K562 (cell line): ENCODE measurements around the gene CMAS. TPM values are rescaled to one million over a fixed set of nuclear protein-coding genes. Genes with fewer than 3 reads are reported as not detected.
A peak's percentile ranks its signal among the peaks of the same experiment; 100 is the strongest.
"Not testable (repeated sequence)": the region's sequence is repeated elsewhere in the genome, so short reads cannot be mapped to it uniquely, and the experiment has no call there.

Source experiments
- ATAC-seq: fragments of 200-7000 bp; cut with Tn5 transposase; 3 replicates; pipeline ENCODE4 v1.9.1; 2020; ENCODE audit warnings: moderate library complexity
- BruUV-seq: library from RNA; stranded (reverse); fragments of 400-500 nt; replicated peaks from 2 replicates; lab custom pipeline; 2021; lab: Mats Ljungman, UMichigan
- CTCF ChIA-PET: fragments of 300-600 bp; formaldehyde crosslinking; extraction: SDS; loops from one replicate; lab custom pipeline; 2021; ENCODE audit warnings: low intra/inter-chr PET ratio; lab: Yijun Ruan, JAX
- POLR2A ChIA-PET: fragments of 300-600, 350-650 bp; sonication (Branson Sonifier 250); formaldehyde crosslinking; extraction: SDS; loops from one replicate; lab custom pipeline; 2021; ENCODE audit warnings: antibody characterized with exemption, inconsistent platforms; lab: Yijun Ruan, JAX
- DNase-seq, 4 experiments: peaks; one replicate each; pipeline versions ENCODE4 v3.0.0 to v3.0.0-alpha.2; 2011 to 2018; ENCODE audit warnings: low spot score in 3 of 4, mixed read lengths in 3 of 4; ENCODE audit errors: extremely low read depth in 1 of 4
- FAIRE-seq: peaks from 2 replicates; lab custom pipeline; 2011; peaks lifted over from hg19 to GRCh38; lab: Jason Lieb, UNC
- H2AFZ ChIP-seq: 2 replicates; pipeline ENCODE4 v1.6.0; 2011; ENCODE audit warnings: low read depth, low read length, control low read depth, inconsistent platforms
- H3K27ac ChIP-seq: fragments of 200-600 bp; 3 replicates; pipeline ENCODE4 v1.8.0; 2011; ENCODE audit warnings: low read depth, mild to moderate bottlenecking, control low read depth, inconsistent platforms, low read length, moderate library complexity, mixed read lengths; ENCODE audit errors: extremely low read depth
- H3K27me3 ChIP-seq, 2 experiments: fragments of 300-600 bp in 1 of 2; 2 replicates in 1 of 2; 3 replicates in 1 of 2; pipeline versions ENCODE4 v1.6.0 to v1.8.0; 2011; ENCODE audit warnings: inconsistent platforms in 2 of 2, low read length in 2 of 2, mild to moderate bottlenecking in 1 of 2, mixed read lengths in 1 of 2, moderate library complexity in 1 of 2; ENCODE audit not compliant: control insufficient read depth in 2 of 2, insufficient read depth in 2 of 2
- H3K36me3 ChIP-seq: fragments of 300-600 bp; 3 replicates; pipeline ENCODE4 v1.8.0; 2011; ENCODE audit warnings: mild to moderate bottlenecking, low read length, inconsistent platforms; ENCODE audit not compliant: control insufficient read depth, insufficient read depth
- H3K4me1 ChIP-seq, 2 experiments: fragments of 200-600 bp in 1 of 2; replicated peaks in 1 of 2; 2 replicates in 1 of 2; 3 replicates in 1 of 2; pipeline versions ENCODE4 v1.5.1 to v1.8.0; 2011; ENCODE audit warnings: inconsistent platforms in 2 of 2, low read length in 2 of 2, mild to moderate bottlenecking in 1 of 2, mixed read lengths in 1 of 2, moderate library complexity in 1 of 2; ENCODE audit not compliant: control insufficient read depth in 2 of 2, insufficient read depth in 2 of 2
- H3K4me2 ChIP-seq: 2 replicates; pipeline ENCODE4 v1.6.1; 2011; ENCODE audit warnings: low read length, control low read depth, inconsistent platforms, mixed read lengths; ENCODE audit not compliant: insufficient read depth
- H3K4me3 ChIP-seq: fragments of 200-600 bp; sonication (generic), shearing (Covaris generic); 2 replicates; pipeline ENCODE4 v1.5.1; 2016; ENCODE audit warnings: control low read depth, inconsistent platforms
- H3K79me2 ChIP-seq: fragments of 200-600 bp; 3 replicates; pipeline ENCODE4 v1.8.0; 2011; ENCODE audit warnings: low read length, inconsistent platforms; ENCODE audit not compliant: control insufficient read depth, insufficient read depth
- H3K9ac ChIP-seq, 2 experiments: 2 replicates each; pipeline versions ENCODE4 v1.6.0 to v1.6.1; 2011; ENCODE audit warnings: low read depth in 2 of 2, low read length in 2 of 2, control low read depth in 1 of 2, inconsistent platforms in 1 of 2, mild to moderate bottlenecking in 1 of 2, mixed read lengths in 1 of 2; ENCODE audit not compliant: insufficient read depth in 1 of 2
- H3K9me1 ChIP-seq: one replicate; pipeline ENCODE4 v1.6.0; 2011; ENCODE audit warnings: inconsistent platforms, mild to moderate bottlenecking, low read length, moderate library complexity; ENCODE audit not compliant: control insufficient read depth, insufficient read depth
- H3K9me3 ChIP-seq: replicated peaks from 2 replicates; pipeline ENCODE4 v1.5.1; 2011; ENCODE audit warnings: low read depth, low read length, inconsistent platforms; ENCODE audit not compliant: control insufficient read depth, insufficient read depth
- H4K20me1 ChIP-seq: replicated peaks from 2 replicates; pipeline ENCODE4 v1.6.1; 2011; ENCODE audit warnings: low read length, inconsistent platforms, mixed read lengths; ENCODE audit not compliant: control insufficient read depth, insufficient read depth
- ADNP ChIP-seq: fragments of 200-800 bp; sonication (Bioruptor generic); IDR thresholded peaks from 2 replicates; pipeline ENCODE4 v1.6.1; 2016; ENCODE audit warnings: missing genetic modification characterization, missing compliant biosample characterization
- CBFA2T2 ChIP-seq: fragments of 450-650 bp; conservative IDR thresholded peaks from 2 replicates; pipeline ENCODE4 v1.6.1; 2017; ENCODE audit warnings: mild to moderate bottlenecking
- CBFA2T3 ChIP-seq: fragments of 450-650 bp; IDR thresholded peaks from 2 replicates; pipeline ENCODE4 v1.6.1; 2017
- CTCF ChIP-seq, 3 experiments: IDR thresholded peaks in 2 of 3; conservative IDR thresholded peaks in 1 of 3; 2 replicates each; pipeline ENCODE4 v1.5.1; 2011 to 2012; ENCODE audit warnings: low read length in 3 of 3, mild to moderate bottlenecking in 3 of 3, control low read depth in 2 of 3, improper control_type of control experiment in 1 of 3, inconsistent platforms in 1 of 3, low read depth in 1 of 3, mixed read lengths in 1 of 3, moderate library complexity in 1 of 3; ENCODE audit not compliant: insufficient read depth in 2 of 3
- ELF1 ChIP-seq: fragments of 200-800 bp; sonication (Bioruptor generic); IDR thresholded peaks from 2 replicates; pipeline ENCODE4 v1.6.1; 2016; ENCODE audit warnings: missing genetic modification characterization, missing compliant biosample characterization
- ESRRA ChIP-seq: fragments of 450-650 bp; IDR thresholded peaks from 2 replicates; pipeline ENCODE4 v1.6.1; 2014; ENCODE audit warnings: low read depth, mild to moderate bottlenecking, moderate library complexity, borderline replicate concordance
- GATA2 ChIP-seq: sonication (generic); formaldehyde crosslinking; IDR thresholded peaks from 2 replicates; pipeline ENCODE4 v1.4.0; 2020; ENCODE audit warnings: mild to moderate bottlenecking, missing genetic modification reagents
- KAT7 ChIP-seq: sonication (generic); formaldehyde crosslinking; IDR thresholded peaks from 2 replicates; pipeline ENCODE4 v1.8.0; 2022; ENCODE audit warnings: missing genetic modification reagents, mild to moderate bottlenecking, borderline replicate concordance
- LCOR ChIP-seq: sonication (generic); formaldehyde crosslinking; IDR thresholded peaks from 2 replicates; pipeline ENCODE4 v1.8.0; 2022; ENCODE audit warnings: mild to moderate bottlenecking, missing genetic modification reagents
- MAFG ChIP-seq: fragments of 450-650 bp; conservative IDR thresholded peaks from 2 replicates; pipeline ENCODE4 v1.6.1; 2016; ENCODE audit warnings: missing genetic modification characterization, missing compliant biosample characterization
- MAFK ChIP-seq: IDR thresholded peaks from 2 replicates; pipeline ENCODE4 v1.6.1; 2011; ENCODE audit warnings: low read length, improper control_type of control experiment
- SIN3B ChIP-seq: fragments of 450-650 bp; IDR thresholded peaks from 2 replicates; pipeline ENCODE4 v1.6.1; 2017; ENCODE audit warnings: low read depth, mild to moderate bottlenecking, moderate library complexity
- SP2 ChIP-seq: IDR thresholded peaks from 2 replicates; pipeline ENCODE4 v1.6.1; 2011; ENCODE audit warnings: mild to moderate bottlenecking, low read depth, low read length, moderate library complexity; ENCODE audit not compliant: poor library complexity, severe bottlenecking; ENCODE audit errors: extremely low read depth
- SREBF2 ChIP-seq: sonication (generic); formaldehyde crosslinking; IDR thresholded peaks from 2 replicates; pipeline ENCODE4 v1.4.0; 2020; ENCODE audit warnings: mild to moderate bottlenecking, missing genetic modification reagents
- SRSF1 ChIP-seq: fragments of 200-400 bp; formaldehyde crosslinking; IDR thresholded peaks from 2 replicates; pipeline ENCODE4 v1.6.1; 2017; ENCODE audit warnings: mild to moderate bottlenecking, low read depth, low read length, moderate library complexity
- TAF1 ChIP-seq: IDR thresholded peaks from 2 replicates; pipeline ENCODE4 v1.6.1; 2011; ENCODE audit warnings: mild to moderate bottlenecking, low read length, moderate library complexity; ENCODE audit not compliant: insufficient read depth, control insufficient read depth, severe bottlenecking; ENCODE audit errors: extremely low read depth
- WGBS: fragments of 100-300 bp; shearing (Covaris generic); methylation state at CpG from one replicate; pipeline ENCODE4 v1.1.6; 2016; ENCODE audit warnings: low coverage, mixed read lengths; ENCODE audit not compliant: insufficient coverage; ENCODE audit errors: missing lambda C conversion rate; 5-methylcytosine and 5-hydroxymethylcytosine counted together
- in situ Hi-C: fragments of 300-500 bp; cut with MboI; formaldehyde crosslinking; loops from 4 replicates; pipeline ENCODE4 v1.15.0; 2018; ENCODE audit warnings: inconsistent platforms, mixed read lengths
- intact Hi-C: fragments of 100-400 bp; cut with micrococcal nuclease; formaldehyde crosslinking; loops from 2 replicates; pipeline ENCODE4 v1.14.2; 2022
- polyA plus RNA-seq, 8 experiments: library from polyadenylated mRNA; depleted of rRNA in 4 of 8; stranded (reverse) in 5 of 8; unstranded in 3 of 8; fragments of >200 nt; fragmentation: Nextera tagmentation in 2 of 8; fragmentation: Illumina TruSeq in 1 of 8; extraction: Ambion mirVana in 2 of 8; extraction: Trizol in 1 of 8; gene quantifications; 2 replicates each; pipeline versions ENCODE4 v1.2.1 to v1.2.3, GENCODE V29; 2011 to 2014; ENCODE audit warnings: inconsistent platforms in 1 of 8, missing spikeins in 1 of 8
- total RNA-seq, 7 experiments: library from RNA; depleted of rRNA in 6 of 7; stranded (reverse); fragments of >200 nt in 6 of 7; fragmentation: Illumina TruSeq in 2 of 7; extraction: Trizol in 2 of 7; gene quantifications; 2 replicates each; pipeline versions ENCODE4 v1.2.1 to v1.2.3, GENCODE V29; 2011 to 2021; ENCODE audit warnings: low replicate concordance in 1 of 7

The CMAS gene
- total and polyA plus RNA-seq, 9 of the 15 experiments (the other 6 are each of a cell fraction or from before 2014, with no cell fraction given), result 29.7 to 108 (median 65.3) TPM

GRCh38 chr12:22052994-22053393 lies 7.0 kb downstream of the CMAS start:
- intact Hi-C loops, BruUV-seq: not testable (repeated sequence)

GRCh38 chr12:22054155-22054554 lies 8.1 kb downstream of the CMAS start:
- Histone ChIP-seq H3K27ac (no peak overlapping the region), H2AFZ (no peak overlapping the region), H3K79me2 (peaks cover 65% of the 10 kb centered on the region), H3K4me2 (no peak overlapping the region), H3K27me3 (no peaks in the 10 kb centered on the region), H3K9me3 (no peaks in the 10 kb centered on the region; the same call in 1 of the 2 replicates), H4K20me1 (no peaks in the 10 kb centered on the region), H3K4me3 (no peak overlapping the region), H3K9me1 (no peaks in the 10 kb centered on the region), H3K36me3 (peaks cover 79% of the 10 kb centered on the region), H3K9ac (no peak overlapping the region), H3K4me1 (peaks cover 0 to 23% of the 10 kb centered on the region in 2 experiments; a peak in 3 of 5 replicates)
- FAIRE-seq (no peak), DNase-seq (no peak), ATAC-seq (no peak)
- in situ Hi-C loops (no loop called here), intact Hi-C loops (no loop called here)
- ChIA-PET POLR2A (interaction anchor here (0.7 kb wide), 1 partner anchor 959 kb away, joined by 3 read pairs; no protein-coding TSS in a partner anchor), CTCF (no interaction called here)
- no TSS peak for BruUV-seq
- 95% methylated on average over 3 of the region's 3 CpGs for WGBS
- no peak for TF ChIP-seq TAF1
- TF ChIP-seq ADNP (tag), result no peak
- TF ChIP-seq ESRRA, result no peak
- no peak for TF ChIP-seq KAT7 (CRISPR knock-in tag)
- TF ChIP-seq LCOR (CRISPR knock-in tag), result no peak
- no peak for TF ChIP-seq GATA2 (CRISPR knock-in tag)
- TF ChIP-seq ELF1 (tag), result no peak
- TF ChIP-seq SREBF2 (CRISPR knock-in tag), result no peak
- no peak for TF ChIP-seq SP2
- TF ChIP-seq SRSF1, result no peak
- no peak for TF ChIP-seq SIN3B
- TF ChIP-seq CTCF (IDR thresholded peaks at IDR 0.05 in 2 of 3, conservative IDR thresholded peaks at IDR 0.05 in 1 of 3; ENCODE audit: insufficient read depth in 2 of 3, low read depth in 1 of 3, low read length in 3 of 3), result no peak
- TF ChIP-seq MAFK, result peak; percentile 86
- peak; percentile 67; the same call in 1 of the 2 replicates for TF ChIP-seq MAFG

More at GRCh38 chr12:22052994-22053393, 7.0 kb downstream of the CMAS start:
- H3K4me3 ChIP-seq, H3K9me3 ChIP-seq, H3K27me3 ChIP-seq, H3K9me1 ChIP-seq, H3K4me2 ChIP-seq, FAIRE-seq, CTCF ChIA-PET, H4K20me1 ChIP-seq, ATAC-seq, POLR2A ChIA-PET, H3K9ac ChIP-seq, H3K27ac ChIP-seq, H2AFZ ChIP-seq, in situ Hi-C loops: not testable (repeated sequence)
- H3K36me3 ChIP-seq, result peaks cover 76% of the 10 kb centered on the region
- TF ChIP-seq CBFA2T2 (0 out of 2 replicates have a peak, but pooled peaks have one; percentile 29), CBFA2T3 (peak; percentile 64)
- peaks cover 77% of the 10 kb centered on the region for H3K79me2 ChIP-seq
- WGBS, result 50% methylated on average over 6 of the region's 6 CpGs
- peak in 1 of 4 experiments; percentile 35 for DNase-seq
- peaks cover 0 to 34% of the 10 kb centered on the region in 2 experiments; a peak in 3 of 5 replicates for H3K4me1 ChIP-seq
